Esophagus (tissue), 2 donors: ENCODE measurements around the gene CCDC86. TPM values are rescaled to one million over a fixed set of nuclear protein-coding genes. Genes with fewer than 3 reads are reported as not detected.

Source experiments
- H3K27ac ChIP-seq, 2 donors: one replicate each; pipeline ENCODE4 v1.5.1; 2013; ENCODE audit warnings: low read depth in 2 of 2, mild to moderate bottlenecking in 2 of 2, inconsistent platforms in 1 of 2, low read length in 1 of 2, moderate library complexity in 1 of 2
- H3K27me3 ChIP-seq, 2 donors: one replicate each; pipeline ENCODE4 v1.6.1; 2013; ENCODE audit warnings: low read length in 2 of 2, control low read depth in 1 of 2, mild to moderate bottlenecking in 1 of 2; ENCODE audit not compliant: insufficient read depth in 2 of 2, control insufficient read depth in 1 of 2
- H3K36me3 ChIP-seq, 2 donors: one replicate each; pipeline ENCODE4 v1.6.1; 2013; ENCODE audit warnings: low read length in 1 of 2; ENCODE audit not compliant: control insufficient read depth in 2 of 2, insufficient read depth in 2 of 2
- H3K4me1 ChIP-seq, 2 donors: one replicate each; pipeline ENCODE4 v1.6.1; 2013; ENCODE audit warnings: low read length in 1 of 2; ENCODE audit not compliant: control insufficient read depth in 2 of 2, insufficient read depth in 2 of 2
- H3K4me3 ChIP-seq, 2 donors: one replicate each; pipeline ENCODE4 v1.5.1; 2013; ENCODE audit warnings: low read length in 2 of 2, mild to moderate bottlenecking in 2 of 2, low read depth in 1 of 2, moderate library complexity in 1 of 2
- H3K9me3 ChIP-seq, 2 donors: one replicate each; pipeline ENCODE4 v1.6.1; 2013; ENCODE audit warnings: mild to moderate bottlenecking in 2 of 2, low read depth in 1 of 2, low read length in 1 of 2, moderate library complexity in 1 of 2; ENCODE audit not compliant: control insufficient read depth in 2 of 2, insufficient read depth in 1 of 2
- WGBS, 2 donors: extraction: QIAGEN DNeasy Blood & Tissue Kit; methylation state at CpG; one replicate each; pipeline ENCODE4 v1.1.7; 2013; 5-methylcytosine and 5-hydroxymethylcytosine counted together
- polyA plus RNA-seq, 2 donors: library from polyadenylated mRNA; stranded (reverse); fragments of 200-250 nt; gene quantifications; one replicate each; pipeline ENCODE4 v1.2.3, GENCODE V29; 2013
- donor health status: healthy with polysubstance abuse.
- donor health status: Bipolar disorder and iron deficiency.

CCDC86 gene
- polyA plus RNA-seq, 2 donors = 9.3 to 18.6 TPM

DNA sequence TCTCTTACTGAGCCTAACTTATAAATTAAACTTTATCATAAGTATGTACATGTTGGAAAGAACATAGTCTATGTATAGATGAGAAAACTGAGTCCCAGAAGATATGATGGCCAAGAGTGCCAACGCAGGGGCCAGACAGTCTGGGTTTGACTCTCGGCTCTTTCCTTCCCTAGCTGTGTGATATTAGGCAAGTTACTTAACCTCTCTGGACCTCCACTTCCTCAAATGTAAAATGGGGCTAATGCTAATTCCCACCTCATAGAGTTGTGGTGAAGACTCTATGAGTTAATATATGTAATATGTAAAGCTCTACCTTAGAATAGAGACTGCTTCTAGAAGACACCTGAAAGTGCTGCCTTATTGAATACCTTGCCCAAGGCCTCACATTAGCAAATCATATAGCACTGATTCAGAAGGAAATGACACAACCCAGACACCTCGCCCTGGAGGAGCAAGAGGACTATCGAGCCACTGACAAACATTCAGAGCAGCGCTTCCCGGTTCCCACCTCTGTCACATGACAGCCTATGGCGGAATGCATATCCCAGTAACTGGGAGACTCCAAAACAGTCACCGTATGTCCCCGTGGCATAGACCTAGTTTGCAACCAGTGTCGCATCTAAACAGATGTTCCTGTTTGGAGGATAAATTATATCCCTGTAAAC, 11.3 kb upstream of the CCDC86 start:
- H3K9me3 ChIP-seq = no peaks in the 10 kb centered on the region
- no peak overlapping the region for H3K27ac ChIP-seq
- H3K4me3 ChIP-seq = no peak overlapping the region
- no peaks in the 10 kb centered on the region for H3K27me3 ChIP-seq
- WGBS, 2 donors = 46 to 48% methylated on average over 10 of the region's 10 CpGs
- H3K36me3 ChIP-seq = no peaks in the 10 kb centered on the region
- H3K4me1 ChIP-seq = no peaks in the 10 kb centered on the region

DNA sequence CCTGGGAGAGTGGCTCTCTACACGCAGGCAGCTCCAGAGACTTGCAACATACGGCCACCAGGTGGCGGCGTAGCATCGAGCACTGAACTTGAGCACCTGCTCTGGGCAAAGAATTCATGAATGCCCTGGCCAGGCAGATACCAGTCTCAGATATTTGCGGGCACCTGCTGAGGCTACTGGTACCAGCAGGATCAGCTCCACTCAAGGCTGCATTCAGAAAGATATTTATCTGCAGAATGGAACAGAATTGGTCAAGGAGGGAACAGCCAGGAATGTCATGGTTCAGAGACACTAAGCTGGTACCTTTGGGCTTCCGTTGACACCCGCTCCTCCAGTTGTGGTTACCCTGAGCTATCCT, 10.8 kb upstream of the CCDC86 start:
- Histone ChIP-seq H3K36me3 (no peaks in the 10 kb centered on the region), H3K27ac (no peak overlapping the region), H3K9me3 (no peaks in the 10 kb centered on the region), H3K27me3 (no peaks in the 10 kb centered on the region), H3K4me1 (no peaks in the 10 kb centered on the region), H3K4me3 (no peak overlapping the region)
- 12 to 13% methylated on average over 8 of the region's 8 CpGs for WGBS, 2 donors

DNA sequence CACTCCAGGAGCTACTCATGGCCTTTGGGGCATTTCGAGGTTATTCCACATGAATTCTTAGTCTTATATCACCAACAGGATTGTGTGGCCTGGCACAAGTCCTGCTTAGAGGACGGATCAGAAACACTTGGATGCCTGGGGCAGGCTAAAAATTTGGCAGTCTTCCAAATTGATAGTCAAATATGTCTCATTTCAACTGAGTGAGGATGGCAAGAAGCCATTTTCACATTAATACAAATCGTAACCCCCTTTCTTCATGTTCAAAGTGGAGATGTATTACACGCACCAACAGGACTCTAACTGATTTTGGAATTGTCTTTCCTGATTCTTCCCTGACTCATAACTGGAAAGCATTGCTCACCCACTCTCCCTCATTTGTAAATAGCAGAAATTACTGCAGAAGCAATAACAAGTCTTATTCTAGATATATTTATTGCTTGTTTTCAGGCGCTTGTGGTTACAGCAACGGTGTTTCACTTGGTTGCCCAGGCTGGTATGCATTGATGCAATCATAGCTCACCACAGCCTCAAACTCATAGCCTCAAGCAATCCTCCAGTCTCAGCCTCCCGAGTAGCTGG, 10.3 kb upstream of the CCDC86 start:
- H3K27ac ChIP-seq = no peak overlapping the region
- H3K4me1 ChIP-seq = no peaks in the 10 kb centered on the region
- no peaks in the 10 kb centered on the region for H3K27me3 ChIP-seq
- H3K9me3 ChIP-seq = no peaks in the 10 kb centered on the region
- H3K36me3 ChIP-seq = no peaks in the 10 kb centered on the region
- 32 to 38% methylated on average over 7 of the region's 7 CpGs for WGBS, 2 donors
- H3K4me3 ChIP-seq = no peak overlapping the region

DNA sequence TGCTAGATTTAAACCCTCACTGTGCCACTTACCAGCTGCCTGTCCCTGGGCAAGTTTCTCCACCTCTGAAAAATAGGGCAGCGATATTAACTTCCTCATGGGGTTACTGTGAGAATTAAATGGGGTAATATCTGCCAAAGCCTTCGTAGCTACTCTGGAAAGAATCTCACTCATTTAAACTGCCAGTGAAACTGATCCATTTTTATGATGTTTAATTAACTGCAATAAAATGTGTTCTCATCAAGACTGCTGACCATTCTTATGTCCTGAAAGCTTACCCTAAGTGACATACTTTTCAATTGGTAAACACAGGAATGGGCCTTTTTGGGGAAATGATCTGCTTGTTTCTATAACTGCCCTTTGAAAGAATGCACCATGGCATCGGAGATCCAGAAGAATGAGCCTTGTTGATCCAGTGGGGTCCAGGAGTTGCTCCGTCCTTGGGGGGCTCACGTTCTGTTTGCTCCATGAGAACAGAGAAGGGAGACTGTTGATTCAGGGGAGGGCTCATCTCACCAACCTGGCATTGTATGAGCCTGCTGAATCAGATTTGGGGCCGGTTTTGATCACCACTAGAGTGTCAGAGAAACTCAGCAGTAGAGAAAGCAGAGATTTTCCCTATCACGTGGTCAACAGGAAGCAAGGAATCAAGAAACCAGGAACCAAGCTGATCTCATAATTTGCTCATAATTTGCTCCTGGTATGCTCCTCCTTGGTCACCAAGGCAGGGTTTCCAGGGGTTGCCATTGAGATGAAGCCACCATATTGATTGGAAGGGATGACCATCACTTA, 7.0 kb upstream of the CCDC86 start:
- Histone ChIP-seq H3K9me3 (no peaks in the 10 kb centered on the region), H3K27ac (no peak overlapping the region), H3K27me3 (no peaks in the 10 kb centered on the region), H3K36me3 (no peaks in the 10 kb centered on the region), H3K4me3 (no peak overlapping the region), H3K4me1 (no peaks in the 10 kb centered on the region)
- WGBS, 2 donors = 52 to 54% methylated on average over 7 of the region's 7 CpGs

GRCh38 chr11:60835534-60835846, 6.4 kb upstream of the CCDC86 start:
- no peaks in the 10 kb centered on the region for H3K27me3 ChIP-seq
- no peak overlapping the region for H3K4me3 ChIP-seq
- 80 to 83% methylated on average over 3 of the region's 3 CpGs for WGBS, 2 donors
- no peak overlapping the region for H3K27ac ChIP-seq
- H3K9me3 ChIP-seq = no peaks in the 10 kb centered on the region
- H3K4me1 ChIP-seq = peaks cover 0 to 1% of the 10 kb centered on the region in 2 donors
- no peaks in the 10 kb centered on the region for H3K36me3 ChIP-seq

DNA sequence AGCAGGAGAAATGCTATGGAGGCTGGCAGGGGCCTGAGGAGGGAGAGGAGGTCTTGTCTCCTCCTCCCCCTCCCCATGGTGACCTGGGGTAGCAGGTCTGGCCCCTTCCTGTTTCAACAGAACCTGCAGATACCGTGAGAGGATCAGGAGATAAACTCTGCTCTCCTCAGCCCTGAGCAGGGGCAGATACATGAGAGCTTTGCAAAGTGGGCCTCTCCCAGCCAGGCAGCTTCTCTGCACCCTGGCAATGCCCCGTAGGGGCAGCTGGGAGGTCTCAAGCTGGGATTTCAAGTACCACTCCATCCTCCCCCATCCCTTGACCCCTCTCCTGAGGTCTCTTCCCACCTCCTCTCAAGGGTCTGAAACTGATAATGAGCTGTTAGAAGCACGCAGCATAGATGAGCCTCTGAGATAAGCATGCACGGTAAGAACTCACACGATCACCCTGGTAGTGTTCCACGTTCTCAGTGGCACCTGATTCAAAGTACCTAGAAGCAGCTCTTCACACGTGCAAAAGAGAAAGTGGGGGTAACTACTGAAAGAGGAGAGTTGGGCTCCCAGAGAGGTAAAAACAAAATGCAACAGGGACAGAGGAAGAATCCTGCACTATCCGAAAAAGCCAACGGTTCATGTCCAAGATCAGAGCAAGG, 4.9 kb upstream of the CCDC86 start:
- no peak overlapping the region for H3K4me3 ChIP-seq
- H3K27ac ChIP-seq = no peak overlapping the region
- 70 to 71% methylated on average over 9 of the region's 9 CpGs for WGBS, 2 donors
- peaks cover 0 to 5% of the 10 kb centered on the region in 2 donors for H3K4me1 ChIP-seq
- no peaks in the 10 kb centered on the region for H3K9me3 ChIP-seq
- no peaks in the 10 kb centered on the region for H3K36me3 ChIP-seq
- H3K27me3 ChIP-seq = no peaks in the 10 kb centered on the region

- Histone ChIP-seq H3K4me1 (peaks cover 3 to 5% of the 10 kb centered on the region in 2 donors), H3K4me3 (no peak overlapping the region), H3K27ac (no peak overlapping the region), H3K36me3 (no peaks in the 10 kb centered on the region), H3K9me3 (no peaks in the 10 kb centered on the region), H3K27me3 (no peaks in the 10 kb centered on the region)
- WGBS, 2 donors = 83 to 86% methylated on average over 7 of the region's 7 CpGs
Observed at GRCh38 chr11:60838132-60838531, 3.8 kb upstream of the CCDC86 start.

DNA sequence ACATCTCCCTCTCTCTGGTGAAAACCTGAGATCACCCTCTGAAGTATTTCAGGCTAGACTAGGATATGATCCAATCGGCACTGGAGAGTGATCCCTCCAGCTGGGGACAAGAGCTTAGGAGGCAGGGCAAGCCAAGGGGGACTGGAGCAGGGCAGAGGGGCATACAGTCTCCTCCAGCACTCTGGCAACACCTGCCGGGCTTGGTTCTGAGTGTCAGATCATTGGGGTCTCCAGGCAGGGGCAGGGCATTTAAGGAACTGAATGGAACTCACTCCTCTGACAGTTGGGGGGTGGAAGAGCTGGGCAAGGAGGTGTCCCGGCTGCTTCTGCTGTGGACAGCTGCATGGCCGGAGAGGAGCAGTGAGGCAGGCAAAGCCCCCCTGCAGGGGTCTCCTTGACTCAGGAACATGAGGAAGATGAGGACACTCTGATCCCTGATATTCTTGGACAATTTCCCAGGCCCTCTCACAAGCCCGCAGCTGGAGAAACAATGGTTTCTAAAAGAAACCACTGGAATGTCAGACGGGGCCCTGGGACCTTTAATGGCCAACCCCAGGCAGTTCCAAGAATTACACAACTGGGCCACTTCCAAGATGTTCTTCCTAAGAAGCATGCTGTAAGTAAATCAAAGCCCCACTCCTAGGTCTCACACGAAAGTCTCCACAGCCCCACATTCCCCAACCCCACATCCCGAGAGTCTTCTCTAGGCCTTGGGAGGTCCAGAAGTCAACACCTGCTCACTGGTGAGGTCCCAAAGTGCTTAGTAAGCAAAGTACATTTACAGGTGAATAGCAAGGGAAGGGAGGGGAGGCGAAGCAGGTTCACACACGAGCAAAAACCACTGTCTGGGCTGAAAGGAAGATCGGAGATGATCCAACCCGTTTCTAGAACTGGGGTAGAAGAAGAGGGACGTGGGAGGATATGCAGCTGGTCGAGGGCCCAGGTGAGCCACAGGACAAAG, 1.2 kb upstream of the CCDC86 start:
- Histone ChIP-seq H3K4me1 (peaks cover 11 to 15% of the 10 kb centered on the region in 2 donors), H3K27me3 (no peaks in the 10 kb centered on the region), H3K27ac (peak overlapping the region; percentile 44 to 50), H3K9me3 (no peaks in the 10 kb centered on the region), H3K4me3 (no peak overlapping the region), H3K36me3 (no peaks in the 10 kb centered on the region)
- 69 to 76% methylated on average over 14 of the region's 14 CpGs for WGBS, 2 donors
